ENCODE data around the gene UBE2Q1.
A peak's percentile ranks its signal among the peaks of the same experiment; 100 is the strongest.

The UBE2Q1 gene

DNA sequence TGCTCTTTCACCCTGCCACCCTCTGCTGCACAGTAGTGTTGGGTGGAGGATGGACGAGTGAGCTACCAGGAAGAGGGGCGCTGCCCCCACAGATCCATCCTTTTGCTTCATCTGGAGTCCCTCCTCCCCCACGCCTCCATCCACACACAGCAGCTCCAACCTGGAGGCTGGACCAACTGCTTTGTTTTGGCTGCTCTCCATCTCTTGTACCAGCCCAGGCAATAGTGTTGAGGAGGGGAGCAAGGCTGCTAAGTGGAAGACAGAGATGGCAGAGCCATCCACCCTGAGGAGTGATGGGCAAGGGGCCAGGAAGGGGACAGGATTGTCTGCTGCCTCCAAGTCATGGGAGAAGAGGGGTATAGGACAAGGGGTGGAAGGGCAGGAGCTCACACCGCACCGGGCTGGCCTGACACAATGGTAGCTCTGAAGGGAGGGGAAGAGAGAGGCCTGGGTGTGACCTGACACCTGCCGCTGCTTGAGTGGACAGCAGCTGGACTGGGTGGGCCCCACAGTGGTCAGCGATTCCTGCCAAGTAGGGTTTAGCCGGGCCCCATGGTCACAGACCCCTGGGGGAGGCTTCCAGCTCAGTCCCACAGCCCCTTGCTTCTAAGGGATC is 17.6 kb upstream of the UBE2Q1 start:
- no peak for DNase-seq

DNA sequence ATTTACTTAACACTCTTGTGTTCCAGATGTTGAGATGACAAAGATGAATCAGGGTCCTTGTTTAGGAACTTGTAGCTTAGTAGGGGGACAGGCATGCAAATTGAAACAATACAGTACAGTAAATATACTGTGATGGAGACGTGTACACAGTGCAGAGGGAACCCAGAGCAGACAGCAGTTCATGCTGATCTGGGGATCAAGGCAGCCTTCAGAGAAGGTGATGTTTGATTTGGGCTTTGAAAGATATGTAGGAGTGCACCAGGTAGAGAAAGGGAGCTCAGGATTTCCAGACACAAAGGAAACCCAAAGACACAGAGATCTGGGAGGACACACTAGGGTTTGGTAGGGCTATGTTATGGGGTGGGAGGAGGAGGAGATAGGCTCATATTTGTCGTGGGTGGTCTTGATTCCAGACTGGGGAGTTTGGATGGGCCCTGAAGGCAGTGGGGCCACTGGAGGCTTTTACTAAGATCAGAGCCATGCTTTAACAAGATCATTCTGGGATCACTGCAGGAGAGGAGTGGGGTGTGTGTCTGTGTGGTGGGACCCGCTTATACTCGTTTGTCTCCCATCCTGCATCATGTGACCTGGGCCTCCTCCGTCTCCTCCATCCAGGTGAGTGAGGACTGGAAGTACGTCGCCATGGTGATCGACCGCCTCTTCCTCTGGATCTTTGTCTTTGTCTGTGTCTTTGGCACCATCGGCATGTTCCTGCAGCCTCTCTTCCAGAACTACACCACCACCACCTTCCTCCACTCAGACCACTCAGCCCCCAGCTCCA is 16.9 kb upstream of the UBE2Q1 start:
- DNase-seq: no peak

DNA sequence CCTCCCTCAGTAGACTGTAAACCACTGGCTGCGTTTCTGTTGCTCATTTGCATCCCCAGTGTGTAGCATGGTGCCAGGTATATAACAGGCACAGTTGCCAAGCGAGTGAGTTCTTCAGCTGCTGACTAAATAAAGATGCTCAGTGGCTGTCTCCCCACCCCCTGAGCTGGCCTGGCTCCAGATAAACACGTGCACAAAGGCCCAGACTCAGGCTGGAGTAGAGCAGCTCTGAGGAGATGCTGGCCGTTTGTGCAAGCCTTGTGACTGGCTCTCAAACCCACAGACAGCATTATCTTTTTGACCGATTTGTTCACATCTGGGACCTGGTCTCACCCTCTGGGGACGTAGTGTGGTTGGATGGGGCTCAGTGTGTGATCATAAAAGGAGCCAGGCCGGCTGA is 16.3 kb upstream of the UBE2Q1 start:
- DNase-seq: no peak

DNA sequence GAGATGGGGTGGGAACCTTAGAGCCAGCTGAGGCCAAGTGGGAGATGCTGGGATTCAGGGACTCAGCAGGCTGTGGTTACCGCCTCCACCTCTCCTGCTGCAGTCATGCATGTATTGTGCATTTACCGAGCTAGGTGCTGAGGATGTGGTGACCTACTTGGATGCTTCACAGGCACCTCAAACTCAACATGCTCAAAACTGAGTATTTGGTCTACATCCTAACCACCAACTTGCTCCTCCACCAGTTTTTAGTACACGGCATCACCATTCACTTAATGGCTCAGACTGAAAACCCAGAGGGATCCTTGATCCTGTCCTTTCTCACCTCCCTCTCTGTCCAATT is 14.7 kb upstream of the UBE2Q1 start:
- DNase-seq: no peak

DNA sequence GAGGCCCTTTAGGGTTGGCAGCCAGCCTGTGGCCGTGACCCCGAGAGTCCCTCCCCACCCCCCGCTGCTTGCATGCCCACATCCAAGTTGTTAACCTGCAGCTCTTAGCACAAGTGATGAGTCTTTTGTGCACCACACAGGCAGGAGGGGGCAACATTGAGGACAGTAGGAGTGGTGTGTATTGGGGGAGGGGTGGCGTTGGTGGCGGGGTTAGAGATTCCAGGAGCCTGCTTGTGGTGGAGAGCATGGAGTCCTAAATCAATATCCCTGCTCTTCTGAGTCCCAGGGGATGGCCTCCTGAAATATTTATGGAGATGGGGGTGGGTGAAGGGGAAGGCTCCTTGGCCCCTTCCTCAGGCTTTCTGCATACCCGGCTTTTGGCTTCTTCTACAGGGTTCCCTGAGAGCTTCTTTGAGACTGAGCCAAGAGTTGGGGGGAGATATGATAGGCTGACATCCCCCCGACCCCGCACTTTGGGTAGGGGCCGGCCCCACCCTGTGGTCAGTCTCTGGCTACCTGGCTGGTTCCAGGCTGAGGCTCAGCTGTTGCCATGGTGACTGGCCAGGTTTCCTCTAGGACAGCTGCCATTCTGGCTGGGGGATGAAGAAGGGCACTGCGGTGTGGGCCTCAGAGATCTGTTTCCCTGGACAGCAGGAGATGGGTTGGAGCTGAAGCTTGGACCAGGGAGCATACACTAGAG is 14.2 kb upstream of the UBE2Q1 start:
- no peak for DNase-seq

DNA sequence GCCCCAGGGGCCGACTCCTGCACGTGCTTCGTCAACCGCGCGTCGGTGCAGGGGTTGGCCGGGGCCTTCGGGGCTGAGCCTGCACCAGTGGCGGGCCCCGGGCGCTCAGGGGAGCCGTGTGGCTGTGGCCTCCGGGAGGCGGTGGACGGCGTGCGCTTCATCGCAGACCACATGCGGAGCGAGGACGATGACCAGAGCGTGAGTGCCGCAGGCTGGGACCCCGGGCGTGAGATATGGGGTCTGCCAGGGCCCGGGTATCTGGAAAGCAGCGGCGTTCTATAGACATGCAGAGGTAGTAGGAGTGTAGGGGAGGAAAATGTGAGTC is 13.5 kb upstream of the UBE2Q1 start:
- no peak for DNase-seq

DNA sequence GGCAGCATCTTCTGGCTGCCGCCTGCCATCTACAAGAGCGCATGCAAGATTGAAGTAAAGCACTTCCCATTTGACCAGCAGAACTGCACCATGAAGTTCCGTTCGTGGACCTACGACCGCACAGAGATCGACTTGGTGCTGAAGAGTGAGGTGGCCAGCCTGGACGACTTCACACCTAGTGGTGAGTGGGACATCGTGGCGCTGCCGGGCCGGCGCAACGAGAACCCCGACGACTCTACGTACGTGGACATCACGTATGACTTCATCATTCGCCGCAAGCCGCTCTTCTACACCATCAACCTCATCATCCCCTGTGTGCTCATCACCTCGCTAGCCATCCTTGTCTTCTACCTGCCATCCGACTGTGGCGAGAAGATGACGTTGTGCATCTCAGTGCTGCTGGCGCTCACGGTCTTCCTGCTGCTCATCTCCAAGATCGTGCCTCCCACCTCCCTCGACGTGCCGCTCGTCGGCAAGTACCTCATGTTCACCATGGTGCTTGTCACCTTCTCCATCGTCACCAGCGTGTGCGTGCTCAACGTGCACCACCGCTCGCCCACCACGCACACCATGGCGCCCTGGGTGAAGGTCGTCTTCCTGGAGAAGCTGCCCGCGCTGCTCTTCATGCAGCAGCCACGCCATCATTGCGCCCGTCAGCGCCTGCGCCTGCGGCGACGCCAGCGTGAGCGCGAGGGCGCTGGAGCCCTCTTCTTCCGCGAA is 12.9 kb upstream of the UBE2Q1 start:
- no peak for DNase-seq

DNA sequence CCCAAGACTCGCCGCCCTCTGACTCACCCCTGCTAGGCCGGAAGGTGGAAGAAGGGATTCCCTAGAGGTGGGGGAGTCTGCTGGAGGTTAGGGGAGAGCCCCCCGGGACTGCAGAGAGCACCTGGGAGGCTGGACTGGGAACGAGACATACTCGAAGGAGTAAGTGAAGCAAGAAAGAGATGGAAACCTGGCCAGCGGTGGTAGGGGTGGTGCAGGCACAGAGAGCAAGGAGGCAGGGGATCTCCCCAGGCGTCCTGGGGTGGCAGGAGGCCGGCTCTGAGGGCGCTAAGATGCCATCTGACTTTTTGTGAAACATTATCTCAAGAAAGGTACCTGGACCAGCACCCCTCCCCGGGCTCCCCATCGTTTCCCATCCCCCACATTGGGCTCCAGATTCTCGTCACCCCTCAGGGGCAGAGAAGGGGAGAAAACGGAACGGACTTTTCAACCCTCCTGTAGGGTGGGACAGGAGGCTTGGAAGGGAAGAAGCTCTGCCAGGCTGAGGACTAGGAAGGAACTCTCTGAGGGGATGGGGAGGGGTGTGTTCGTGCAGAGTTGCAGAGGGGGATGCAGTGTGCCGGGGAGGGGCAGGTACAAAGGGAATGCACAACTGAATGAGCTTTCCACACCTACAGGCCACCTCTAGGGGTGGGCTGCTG is 9.8 kb upstream of the UBE2Q1 start:
- DNase-seq: no peak

DNA sequence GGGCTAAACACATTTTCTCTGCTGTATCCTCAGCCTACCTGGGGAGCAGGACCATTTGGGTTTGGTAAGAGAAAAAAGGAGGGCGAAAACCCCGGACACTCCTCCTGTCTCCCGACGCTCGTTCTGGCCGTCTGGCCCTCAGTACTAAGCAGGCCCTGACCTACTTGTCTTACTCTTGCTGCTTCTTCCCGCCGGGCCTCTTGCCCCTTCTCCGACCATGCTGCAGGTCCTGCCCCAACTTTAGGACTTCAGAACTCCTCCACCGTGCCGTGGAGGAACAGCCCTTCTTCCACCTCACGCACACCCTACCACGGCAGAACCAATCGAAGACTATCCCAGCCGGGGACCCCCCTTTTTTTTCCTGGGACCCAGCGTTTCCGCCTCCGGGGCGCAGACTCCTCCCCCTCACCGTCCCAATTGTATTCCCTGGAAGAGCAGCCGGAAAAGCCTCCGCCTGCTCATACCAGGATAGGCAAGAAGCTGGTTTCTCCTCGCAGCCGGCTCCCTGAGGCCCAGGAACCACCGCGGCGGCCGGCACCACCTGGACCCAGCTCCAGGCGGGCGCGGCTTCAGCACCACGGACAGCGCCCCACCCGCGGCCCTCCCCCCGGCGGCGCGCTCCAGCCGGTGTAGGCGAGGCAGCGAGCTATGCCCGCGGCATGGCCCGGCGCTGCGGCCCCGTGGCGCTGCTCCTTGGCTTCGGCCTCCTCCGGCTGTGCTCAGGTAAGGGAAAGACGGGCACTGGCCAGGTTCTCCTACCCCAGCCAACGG is 9.1 kb upstream of the UBE2Q1 start, which contains the start of gene CHRNB2:
TSS of gene CHRNB2 (plus strand) at position 393 of the 771 bp plus-strand sequence. CDS start at position 660, 267 bp downstream.
- peak; percentile 20 to 75 (median 64) for DNase-seq

DNA sequence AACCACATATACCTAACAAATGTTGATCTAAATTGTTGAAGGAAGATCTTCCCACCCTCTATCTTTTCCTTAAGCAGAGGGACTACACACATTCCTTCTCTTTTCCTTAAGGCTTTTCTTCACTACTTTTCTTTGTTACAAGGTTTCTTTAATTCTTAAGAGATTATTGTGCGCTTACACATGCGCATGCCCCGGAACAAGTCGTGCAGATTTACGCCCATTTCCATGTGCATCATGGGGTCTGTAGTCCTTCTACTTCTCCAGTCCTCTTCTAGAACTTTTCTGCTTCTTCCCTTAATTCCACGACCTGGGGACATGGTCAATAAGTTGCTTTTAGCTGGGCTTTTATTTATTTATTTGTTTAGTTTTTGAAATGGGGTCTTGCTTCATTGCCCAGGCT is 7.4 kb upstream of the UBE2Q1 start:
- no peak for DNase-seq

DNA sequence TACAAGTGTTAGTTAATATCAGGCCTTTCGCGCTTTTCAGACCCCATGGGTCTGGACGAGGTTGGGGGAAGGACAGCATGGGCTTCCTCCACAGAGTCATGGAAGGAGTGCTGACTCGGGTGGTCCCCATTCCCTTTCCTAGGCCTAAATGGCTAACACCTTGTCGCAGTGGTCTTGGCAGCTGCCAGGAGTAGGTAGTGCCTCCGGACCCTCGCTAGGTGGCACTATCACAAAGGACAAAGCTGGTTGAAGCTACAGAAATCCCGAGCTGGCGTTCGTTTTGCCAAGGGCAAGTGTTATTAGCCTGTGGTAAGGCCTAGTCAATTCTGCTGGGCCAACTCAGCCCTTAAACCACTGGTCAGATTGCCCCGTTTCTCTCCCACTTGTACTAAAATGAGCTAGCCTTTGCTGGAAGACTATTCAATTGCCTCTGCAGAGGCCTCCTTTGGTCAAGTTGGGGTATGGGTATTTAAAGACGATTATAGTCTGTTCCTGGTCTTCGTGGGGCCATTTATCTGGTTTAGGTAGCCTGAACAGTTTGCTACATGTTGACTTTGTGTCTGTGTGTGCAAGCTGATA is 1.1 kb upstream of the UBE2Q1 start:
- DNase-seq: peak; percentile 69 to 86 (median 74)

DNA sequence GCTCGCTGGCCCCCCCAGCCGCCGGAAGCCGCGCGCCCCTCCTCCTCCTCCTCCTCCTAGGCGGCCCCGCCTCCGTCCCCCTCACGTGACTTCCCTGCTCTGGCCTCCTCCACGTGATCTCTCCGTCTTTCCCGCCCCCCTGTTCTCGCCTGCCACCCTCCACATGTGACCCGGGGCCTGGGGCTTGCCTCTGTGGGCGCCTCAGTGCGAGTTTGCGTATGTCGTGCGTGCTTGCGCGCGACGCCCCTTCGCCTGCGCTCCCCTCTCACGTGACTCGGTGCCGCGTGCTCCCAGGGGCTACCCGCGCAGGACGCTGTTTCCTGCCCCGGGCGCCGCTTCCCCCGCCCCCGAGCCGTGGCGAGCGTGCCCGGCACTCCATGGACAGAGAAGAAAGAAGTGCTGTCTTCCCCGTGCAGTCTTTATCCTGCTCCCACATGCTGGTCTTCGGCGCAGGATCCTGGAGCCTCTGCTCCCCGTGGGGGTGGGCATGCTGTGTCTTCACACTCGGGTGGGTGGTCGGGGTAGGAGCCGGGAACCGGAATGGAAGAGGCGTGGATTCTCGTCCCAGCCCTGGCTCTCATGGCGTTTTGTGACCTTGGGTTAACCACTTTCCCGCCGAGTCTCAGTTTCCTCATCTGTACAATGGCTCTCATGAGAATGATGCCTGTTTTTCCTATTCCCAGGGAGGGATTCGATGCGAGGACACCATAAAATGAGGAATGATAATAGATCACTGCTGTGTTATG is 431 bp upstream of the UBE2Q1 start:
- DNase-seq: peak; percentile 98 to 100 (median 99)

DNA sequence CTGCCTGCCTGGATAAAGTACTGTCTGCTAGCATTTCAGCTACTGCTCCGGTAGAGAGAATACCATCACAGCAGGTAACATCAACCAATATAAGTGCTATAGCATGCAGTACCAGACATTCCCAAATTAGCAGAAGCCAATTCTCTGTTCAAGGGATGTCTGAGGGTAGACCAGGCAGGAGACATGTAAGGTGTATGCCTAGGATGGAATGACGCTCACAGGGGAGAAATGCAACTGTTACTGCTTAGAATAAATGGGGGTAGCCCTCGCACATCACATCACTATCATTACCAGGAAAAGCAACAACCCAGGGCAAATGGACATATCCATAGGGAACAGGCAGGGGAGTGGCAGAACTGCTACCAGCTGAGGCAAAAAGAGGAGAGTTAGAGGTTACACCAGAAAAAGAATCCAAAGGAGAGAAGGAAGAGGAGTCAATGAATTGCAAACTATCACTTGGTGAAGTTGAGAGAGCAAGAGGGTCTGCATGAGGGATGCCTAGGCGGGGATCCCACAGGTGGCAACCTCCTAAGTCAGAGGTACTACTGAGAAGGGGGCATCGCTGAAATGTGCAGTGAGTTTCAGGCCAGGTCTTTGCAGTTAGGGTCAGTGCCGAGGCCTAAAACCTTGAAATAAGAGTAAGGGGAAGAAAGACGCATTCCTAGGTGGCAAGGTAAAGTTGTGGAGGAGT is 1.1 kb downstream of the UBE2Q1 start:
- DNase-seq: no peak

DNA sequence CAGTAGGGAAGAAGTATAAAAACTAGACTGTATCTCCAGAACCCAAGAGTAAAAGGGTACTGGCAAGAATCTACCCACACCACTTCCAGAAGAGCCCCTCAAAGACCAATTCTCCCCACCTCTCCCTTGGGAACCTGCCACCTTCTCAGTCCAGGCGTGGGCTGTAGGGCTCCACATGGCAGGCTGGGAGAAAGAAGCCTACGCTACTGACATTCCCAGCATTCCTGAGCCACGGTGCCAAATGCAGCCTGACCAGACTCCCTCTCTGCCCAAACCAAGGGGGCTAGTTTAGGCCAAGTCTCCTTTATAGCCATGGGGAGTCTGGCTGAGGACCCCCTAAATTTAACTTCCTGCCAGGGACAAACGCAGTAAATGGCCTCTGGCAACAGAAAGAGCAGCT is 2.0 kb downstream of the UBE2Q1 start:
- no peak for DNase-seq

DNA sequence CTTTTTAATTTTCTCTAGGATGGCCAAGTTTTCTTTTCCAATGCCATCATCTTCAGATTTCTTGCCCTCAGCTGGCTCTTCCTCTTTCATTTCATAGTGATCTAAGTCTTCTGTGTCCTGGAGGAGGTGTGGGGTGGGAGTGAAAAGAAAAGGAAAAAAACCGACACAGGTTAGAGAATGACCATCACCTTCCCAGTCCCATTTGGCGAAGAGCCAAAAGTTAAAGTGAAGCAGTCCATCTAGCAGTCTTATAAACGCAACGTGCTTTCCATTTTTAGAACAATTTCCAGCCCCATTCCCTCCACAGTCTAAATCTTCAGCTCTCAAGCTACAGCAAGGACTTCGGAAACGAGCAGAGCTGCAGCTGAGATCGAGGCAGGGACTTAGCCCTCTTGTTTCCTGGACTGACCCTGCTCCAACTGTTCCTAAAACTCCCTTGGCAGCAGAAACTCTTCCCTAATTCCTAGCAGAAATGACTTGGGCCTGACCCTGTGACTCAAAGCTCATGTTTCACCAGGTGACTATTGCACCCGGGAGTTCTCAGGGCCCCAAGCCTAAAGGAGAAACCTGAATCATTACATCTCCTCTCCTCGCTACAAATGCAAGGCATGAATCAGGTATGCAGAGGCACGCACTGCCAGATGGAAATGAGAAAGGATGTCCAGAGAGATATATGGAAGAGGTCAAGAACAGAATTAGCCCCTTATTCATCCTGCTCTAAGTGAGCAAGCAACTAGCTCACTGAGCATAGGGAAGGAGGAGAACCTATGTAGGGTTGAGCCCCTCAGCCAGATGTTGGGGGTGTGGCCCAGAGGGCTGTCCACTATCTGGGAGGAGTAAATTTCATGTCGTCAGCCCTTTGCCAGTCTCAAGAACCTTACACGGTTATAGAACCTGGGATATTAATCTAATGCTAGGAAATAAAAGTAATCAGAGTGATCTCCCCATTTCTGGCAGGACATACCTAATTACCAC is 5.1 kb downstream of the UBE2Q1 start:
- DNase-seq: no peak

DNA sequence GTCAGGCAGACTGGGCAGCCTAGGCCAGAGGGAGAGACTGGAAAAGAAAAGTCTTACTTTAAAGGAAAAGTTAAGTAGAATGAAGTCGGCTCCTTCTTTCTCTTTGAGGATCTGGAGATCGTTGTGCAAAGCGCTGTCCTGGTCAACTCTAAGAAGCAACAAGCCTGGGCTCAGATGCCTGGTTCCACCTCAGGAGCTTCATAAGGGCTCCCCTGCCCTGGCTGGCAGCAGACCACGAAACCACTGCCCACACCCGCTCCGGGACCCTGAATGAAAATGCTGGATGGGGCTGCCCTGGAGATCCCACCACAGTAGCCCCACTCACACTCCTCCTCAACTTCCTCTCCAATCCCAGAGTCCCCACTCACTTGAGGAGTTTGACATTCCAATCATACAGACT is 6.4 kb downstream of the UBE2Q1 start:
- no peak for DNase-seq

DNA sequence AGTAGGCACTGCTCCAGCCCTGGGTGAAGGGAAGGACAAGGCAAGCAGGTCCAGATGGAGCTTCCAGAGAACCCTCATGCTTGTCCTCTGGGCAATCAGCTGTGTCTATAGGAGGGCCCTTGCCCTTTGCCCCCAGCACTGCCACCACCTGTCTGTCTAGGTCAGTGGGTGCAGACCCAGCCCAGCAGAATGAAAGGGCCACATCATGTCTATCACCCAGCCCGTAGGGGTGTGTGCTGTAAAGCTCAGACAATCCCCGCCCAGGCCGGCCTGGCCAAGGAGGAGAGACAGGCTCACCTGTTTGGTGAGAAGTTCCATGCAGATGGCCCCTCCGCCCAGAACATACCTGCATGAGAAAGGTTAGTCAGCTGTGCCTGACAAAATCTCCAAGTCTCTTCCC is 7.0 kb downstream of the UBE2Q1 start:
- DNase-seq: no peak

DNA sequence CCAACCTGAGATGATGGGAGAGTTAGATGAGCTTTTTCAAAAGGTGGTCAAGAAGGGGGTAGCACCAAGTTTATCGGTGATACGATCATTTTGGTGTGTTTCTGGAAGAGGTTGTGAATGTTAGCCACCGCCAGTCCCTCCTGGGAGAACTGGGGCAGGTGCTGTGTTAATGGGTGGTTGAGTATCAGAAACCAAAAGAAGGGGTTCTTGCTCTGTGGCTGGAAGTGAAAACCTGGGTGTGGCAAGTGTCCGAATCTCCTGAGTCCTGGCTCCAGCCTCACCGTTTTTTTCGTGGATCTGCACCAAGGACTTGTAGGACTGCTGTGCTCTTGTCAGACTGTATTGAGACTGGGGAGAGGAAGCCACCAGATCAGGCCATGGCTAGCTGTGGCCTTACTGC is 7.8 kb downstream of the UBE2Q1 start:
- DNase-seq: no peak

DNA sequence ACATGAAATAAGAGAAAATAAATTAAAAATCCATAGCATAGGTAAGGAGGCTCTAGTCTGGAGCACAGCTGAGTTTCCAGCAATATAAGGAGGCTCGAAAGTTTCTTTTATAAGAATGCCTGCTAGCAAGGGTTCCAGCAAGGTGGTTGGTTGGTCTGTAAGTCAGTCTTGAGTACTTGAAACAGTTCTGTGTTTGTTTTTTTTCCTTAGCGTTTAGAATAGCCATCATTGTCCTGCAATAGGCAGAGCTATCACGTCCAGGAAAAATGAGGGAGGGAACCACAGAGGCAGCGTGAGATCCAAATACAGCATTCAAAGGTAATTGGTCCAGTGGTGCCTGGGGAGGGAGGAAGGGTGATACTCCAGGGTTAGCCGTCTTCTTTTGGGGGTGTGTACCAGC is 8.4 kb downstream of the UBE2Q1 start:
- DNase-seq: no peak

Measured in stimulated activated naive CD4-positive, alpha-beta T cell (primary cell).